HCT116 (cell line): ENCODE data around the gene ADNP. TPM values are rescaled to one million over a fixed set of nuclear protein-coding genes. Genes with fewer than 3 reads are reported as not detected.

ENCODE experiments used
- CBX3 ChIP-seq: IDR thresholded peaks from 2 replicates; pipeline ENCODE4 v1.6.1; 2012; ENCODE audit warnings: low read depth
- EGR1 ChIP-seq: IDR thresholded peaks from 2 replicates; pipeline ENCODE4 v1.6.1; 2012; ENCODE audit warnings: low read depth
- JUND ChIP-seq: IDR thresholded peaks from 2 replicates; pipeline ENCODE4 v1.6.1; 2012
- POLR2AphosphoS5 ChIP-seq: IDR thresholded peaks from 2 replicates; pipeline ENCODE4 v1.6.1; 2011; ENCODE audit warnings: mild to moderate bottlenecking, low read depth, low read length, moderate library complexity
- RAD21 ChIP-seq: IDR thresholded peaks from 2 replicates; pipeline ENCODE4 v1.6.1; 2012; ENCODE audit warnings: low read depth, mild to moderate bottlenecking
- SIN3A ChIP-seq: IDR thresholded peaks from 2 replicates; pipeline ENCODE4 v1.6.1; 2012; ENCODE audit warnings: low read depth
- SP1 ChIP-seq: IDR thresholded peaks from 2 replicates; pipeline ENCODE4 v1.6.1; 2012; ENCODE audit warnings: low read depth
- SRF ChIP-seq: IDR thresholded peaks from 2 replicates; pipeline ENCODE4 v1.6.1; 2012; ENCODE audit warnings: low read depth
- ZNF274 ChIP-seq: fragments of 200-500 bp; sonication (Bioruptor generic); IDR thresholded peaks from 2 replicates; pipeline ENCODE4 v1.6.1; 2014; ENCODE audit warnings: mild to moderate bottlenecking, low read depth, low read length, inconsistent platforms
- total RNA-seq: library from RNA; stranded (reverse); gene quantifications from one replicate; pipeline ENCODE4 v1.2.1, GENCODE V29; 2021; ENCODE audit not compliant: unreplicated experiment
- TF ChIP-seq, protein P1 (sequence below): IDR thresholded peaks from 2 replicates; pipeline ENCODE4 v1.6.1; 2012
- TF ChIP-seq, protein P2 (sequence below): IDR thresholded peaks from 2 replicates; pipeline ENCODE4 v1.6.1; 2012; ENCODE audit warnings: low read depth
- TF ChIP-seq, protein P3 (sequence below): IDR thresholded peaks from 2 replicates; pipeline ENCODE4 v1.6.1; 2012

The ADNP gene
- total RNA-seq, 1 experiment from 2014 or later: 85.9 TPM

DNA sequence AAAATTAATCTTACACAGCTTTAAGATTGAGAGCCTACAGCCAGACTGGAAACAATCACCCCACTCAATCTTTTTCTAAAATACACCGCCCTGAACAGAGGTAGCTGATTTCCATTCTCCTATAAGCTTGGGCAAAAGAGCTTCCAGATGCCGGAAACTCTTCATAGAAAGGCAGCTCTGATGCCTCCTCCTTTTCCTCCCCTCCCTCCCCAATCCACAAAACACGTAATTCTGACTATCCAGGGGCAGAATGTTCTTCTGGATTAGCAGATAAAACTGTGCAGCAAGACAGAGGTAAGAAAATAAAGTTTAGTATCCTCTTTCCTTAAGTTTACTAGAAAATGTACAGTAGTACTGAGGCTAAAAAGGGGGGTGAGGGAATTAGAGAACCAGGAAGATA lies 15.8 kb downstream of the ADNP start (continued):
- TF ChIP-seq, protein P1, sequence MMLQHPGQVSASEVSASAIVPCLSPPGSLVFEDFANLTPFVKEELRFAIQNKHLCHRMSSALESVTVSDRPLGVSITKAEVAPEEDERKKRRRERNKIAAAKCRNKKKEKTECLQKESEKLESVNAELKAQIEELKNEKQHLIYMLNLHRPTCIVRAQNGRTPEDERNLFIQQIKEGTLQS: no peak
- no peak for TF ChIP-seq SRF
- TF ChIP-seq ZNF274: no peak
- TF ChIP-seq SIN3A: no peak
- TF ChIP-seq CBX3: no peak
- TF ChIP-seq POLR2AphosphoS5: no peak
- TF ChIP-seq JUND: no peak
- TF ChIP-seq, protein P2, sequence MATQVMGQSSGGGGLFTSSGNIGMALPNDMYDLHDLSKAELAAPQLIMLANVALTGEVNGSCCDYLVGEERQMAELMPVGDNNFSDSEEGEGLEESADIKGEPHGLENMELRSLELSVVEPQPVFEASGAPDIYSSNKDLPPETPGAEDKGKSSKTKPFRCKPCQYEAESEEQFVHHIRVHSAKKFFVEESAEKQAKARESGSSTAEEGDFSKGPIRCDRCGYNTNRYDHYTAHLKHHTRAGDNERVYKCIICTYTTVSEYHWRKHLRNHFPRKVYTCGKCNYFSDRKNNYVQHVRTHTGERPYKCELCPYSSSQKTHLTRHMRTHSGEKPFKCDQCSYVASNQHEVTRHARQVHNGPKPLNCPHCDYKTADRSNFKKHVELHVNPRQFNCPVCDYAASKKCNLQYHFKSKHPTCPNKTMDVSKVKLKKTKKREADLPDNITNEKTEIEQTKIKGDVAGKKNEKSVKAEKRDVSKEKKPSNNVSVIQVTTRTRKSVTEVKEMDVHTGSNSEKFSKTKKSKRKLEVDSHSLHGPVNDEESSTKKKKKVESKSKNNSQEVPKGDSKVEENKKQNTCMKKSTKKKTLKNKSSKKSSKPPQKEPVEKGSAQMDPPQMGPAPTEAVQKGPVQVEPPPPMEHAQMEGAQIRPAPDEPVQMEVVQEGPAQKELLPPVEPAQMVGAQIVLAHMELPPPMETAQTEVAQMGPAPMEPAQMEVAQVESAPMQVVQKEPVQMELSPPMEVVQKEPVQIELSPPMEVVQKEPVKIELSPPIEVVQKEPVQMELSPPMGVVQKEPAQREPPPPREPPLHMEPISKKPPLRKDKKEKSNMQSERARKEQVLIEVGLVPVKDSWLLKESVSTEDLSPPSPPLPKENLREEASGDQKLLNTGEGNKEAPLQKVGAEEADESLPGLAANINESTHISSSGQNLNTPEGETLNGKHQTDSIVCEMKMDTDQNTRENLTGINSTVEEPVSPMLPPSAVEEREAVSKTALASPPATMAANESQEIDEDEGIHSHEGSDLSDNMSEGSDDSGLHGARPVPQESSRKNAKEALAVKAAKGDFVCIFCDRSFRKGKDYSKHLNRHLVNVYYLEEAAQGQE: no peak
- no peak for TF ChIP-seq SP1
- no peak for TF ChIP-seq EGR1
- TF ChIP-seq, protein P3, sequence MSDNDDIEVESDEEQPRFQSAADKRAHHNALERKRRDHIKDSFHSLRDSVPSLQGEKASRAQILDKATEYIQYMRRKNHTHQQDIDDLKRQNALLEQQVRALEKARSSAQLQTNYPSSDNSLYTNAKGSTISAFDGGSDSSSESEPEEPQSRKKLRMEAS: no peak
- no peak for TF ChIP-seq RAD21
